ACC112 (cell line): ENCODE measurements around the gene UBE2R2.
"Not testable (repeated sequence)": the region's sequence is repeated elsewhere in the genome, so short reads cannot be mapped to it uniquely, and the experiment has no call there.

ENCODE experiments used
- H2AFZ ChIP-seq: fragments of 200-600 bp; sonication (generic); one replicate; pipeline ENCODE4 v1.6.0; 2017; ENCODE audit warnings: antibody characterized with exemption, low read length; ENCODE audit not compliant: unreplicated experiment
- H3K27ac ChIP-seq: fragments of 200-600 bp; sonication (generic); 2 replicates; pipeline ENCODE4 v1.5.1; 2014; ENCODE audit warnings: low read depth, mild to moderate bottlenecking, antibody characterized with exemption, low read length, moderate library complexity
- H3K27me3 ChIP-seq: fragments of 200-600 bp; sonication (generic); 2 replicates; pipeline ENCODE4 v1.6.1; 2014; ENCODE audit warnings: mild to moderate bottlenecking, antibody characterized with exemption, low read length, moderate library complexity, mixed read lengths; ENCODE audit not compliant: insufficient read depth
- H3K36me3 ChIP-seq: fragments of 200-600 bp; sonication (generic); 2 replicates; pipeline ENCODE4 v1.6.1; 2016; ENCODE audit warnings: mild to moderate bottlenecking, antibody characterized with exemption, low read length, moderate library complexity, mixed read lengths; ENCODE audit not compliant: insufficient read depth
- H3K4me1 ChIP-seq: fragments of 200-600 bp; sonication (generic); one replicate; pipeline ENCODE4 v1.6.1; 2016; ENCODE audit warnings: low read length, mixed read lengths; ENCODE audit not compliant: insufficient read depth, unreplicated experiment, control insufficient read depth
- H3K4me3 ChIP-seq: fragments of 200-600 bp; sonication (generic); 2 replicates; pipeline ENCODE4 v1.5.1; 2014; ENCODE audit warnings: mild to moderate bottlenecking, low read depth, low read length
- H3K79me2 ChIP-seq: fragments of 200-600 bp; sonication (generic); one replicate; pipeline ENCODE4 v1.6.0; 2016; ENCODE audit warnings: low read length; ENCODE audit not compliant: control insufficient read depth, unreplicated experiment, insufficient read depth

The UBE2R2 gene

GRCh38 chr9:33799928-33800704 is 16.8 kb upstream of the UBE2R2 start:
- Histone ChIP-seq H3K27me3 (no peaks in the 10 kb centered on the region), H2AFZ (no peak overlapping the region), H3K36me3 (no peaks in the 10 kb centered on the region), H3K4me1 (no peaks in the 10 kb centered on the region), H3K27ac (no peak overlapping the region), H3K79me2 (no peaks in the 10 kb centered on the region), H3K4me3 (no peak overlapping the region)

GRCh38 chr9:33800886-33801285 is 16.1 kb upstream of the UBE2R2 start:
- no peaks in the 10 kb centered on the region for H3K36me3 ChIP-seq
- H3K4me1 ChIP-seq, result no peaks in the 10 kb centered on the region
- H3K27ac ChIP-seq, result no peak overlapping the region
- no peaks in the 10 kb centered on the region for H3K79me2 ChIP-seq
- H2AFZ ChIP-seq, result no peak overlapping the region
- H3K4me3 ChIP-seq, result no peak overlapping the region
- no peaks in the 10 kb centered on the region for H3K27me3 ChIP-seq

- not testable (repeated sequence) for H3K4me3 ChIP-seq, H2AFZ ChIP-seq, H3K27me3 ChIP-seq, H3K27ac ChIP-seq, H3K36me3 ChIP-seq, H3K4me1 ChIP-seq, H3K79me2 ChIP-seq
These were observed 14.9 kb upstream of the UBE2R2 start for GRCh38 chr9:33801943-33802500.

GRCh38 chr9:33804196-33804595 is 12.8 kb upstream of the UBE2R2 start:
- not testable (repeated sequence) for H3K27me3 ChIP-seq

GRCh38 chr9:33807156-33807555 is 9.8 kb upstream of the UBE2R2 start:
- not testable (repeated sequence) for H3K79me2 ChIP-seq, H3K27ac ChIP-seq, H3K4me3 ChIP-seq, H3K4me1 ChIP-seq, H3K36me3 ChIP-seq, H3K27me3 ChIP-seq
- H2AFZ ChIP-seq, result peak overlapping the region; percentile 22

More at GRCh38 chr9:33804196-33804595, 12.8 kb upstream of the UBE2R2 start:
- H3K4me3 ChIP-seq, H3K27ac ChIP-seq, H3K79me2 ChIP-seq, H2AFZ ChIP-seq, H3K36me3 ChIP-seq, H3K4me1 ChIP-seq: not testable (repeated sequence)

- peaks cover 10% of the 10 kb centered on the region for H3K4me1 ChIP-seq
- H2AFZ ChIP-seq, H3K36me3 ChIP-seq, H3K4me3 ChIP-seq, H3K27ac ChIP-seq, H3K27me3 ChIP-seq, H3K79me2 ChIP-seq: not testable (repeated sequence)
These were observed 8.0 kb upstream of the UBE2R2 start for GRCh38 chr9:33808979-33809322.

GRCh38 chr9:33809506-33809905 is 7.5 kb upstream of the UBE2R2 start:
- no peak overlapping the region for H3K4me3 ChIP-seq
- H3K27ac ChIP-seq, result no peak overlapping the region
- no peaks in the 10 kb centered on the region for H3K79me2 ChIP-seq
- no peaks in the 10 kb centered on the region for H3K27me3 ChIP-seq
- no peaks in the 10 kb centered on the region for H3K36me3 ChIP-seq
- no peak overlapping the region for H2AFZ ChIP-seq
- peaks cover 16% of the 10 kb centered on the region for H3K4me1 ChIP-seq

- H3K27me3 ChIP-seq, result no peaks in the 10 kb centered on the region
- H3K36me3 ChIP-seq, result no peaks in the 10 kb centered on the region
- H3K4me3 ChIP-seq, result no peak overlapping the region
- peaks cover 29% of the 10 kb centered on the region for H3K4me1 ChIP-seq
- peak overlapping the region; percentile 19 for H2AFZ ChIP-seq
- H3K27ac ChIP-seq, result peak overlapping the region; percentile 97
- peaks cover 22% of the 10 kb centered on the region for H3K79me2 ChIP-seq
These were observed 3.0 kb upstream of the UBE2R2 start for GRCh38 chr9:33813712-33814641.

GRCh38 chr9:33815781-33816180 is 1.2 kb upstream of the UBE2R2 start:
- Histone ChIP-seq H3K4me1 (peaks cover 45% of the 10 kb centered on the region), H3K4me3 (peak overlapping the region; percentile 98), H3K27me3 (no peaks in the 10 kb centered on the region), H3K79me2 (peaks cover 41% of the 10 kb centered on the region), H2AFZ (peak overlapping the region; percentile 4), H3K36me3 (no peaks in the 10 kb centered on the region), H3K27ac (peak overlapping the region; percentile 97)

GRCh38 chr9:33817327-33818166 is 587 bp downstream of the UBE2R2 start:
- Histone ChIP-seq H2AFZ (peak overlapping the region; percentile 56), H3K4me3 (peak overlapping the region; percentile 98), H3K79me2 (peaks cover 56% of the 10 kb centered on the region), H3K36me3 (no peaks in the 10 kb centered on the region), H3K27me3 (no peaks in the 10 kb centered on the region), H3K27ac (peak overlapping the region; percentile 97), H3K4me1 (peaks cover 52% of the 10 kb centered on the region)
